Measurements from ENCODE around the gene HLA-DMA.
A peak's percentile ranks its signal among the peaks of the same experiment; 100 is the strongest.

The HLA-DMA gene

GRCh38 chr6:32952817-32953739 lies at the start of gene HLA-DMA:
TSS of gene HLA-DMA (minus strand) at chr6:32953097. CDS start at chr6:32953036, 61 bp downstream.
- DNase-seq (ENCODE audit: low spot score), result peak; percentile 81

- no peak for DNase-seq (ENCODE audit: low spot score)
These were observed 48.8 kb upstream of the HLA-DMA start for GRCh38 chr6:33001685-33002084.

- DNase-seq (ENCODE audit: low spot score), result peak; percentile 71
These were observed 47.2 kb upstream of the HLA-DMA start for GRCh38 chr6:33000055-33000454.

DNA sequence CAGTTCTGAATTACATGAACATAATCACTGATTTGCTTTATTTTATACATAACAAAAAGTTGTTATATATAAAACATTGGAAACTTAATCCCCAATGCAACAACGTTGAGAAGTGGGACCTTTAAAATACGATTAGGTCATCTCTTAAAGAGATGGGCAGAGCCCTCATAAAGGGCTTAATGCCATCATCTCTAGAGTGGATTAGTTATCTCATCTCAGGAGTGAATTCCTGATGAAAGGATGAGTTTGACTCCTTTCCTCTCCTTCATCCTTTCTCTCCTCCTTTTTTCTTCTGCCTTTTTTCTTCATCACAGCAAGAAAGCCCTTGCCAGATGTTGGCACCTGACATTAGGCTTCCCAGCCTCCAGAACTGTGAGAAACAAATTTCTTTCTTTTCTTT lies 42.6 kb upstream of the HLA-DMA start:
- no peak for DNase-seq (ENCODE audit: low spot score)

DNA sequence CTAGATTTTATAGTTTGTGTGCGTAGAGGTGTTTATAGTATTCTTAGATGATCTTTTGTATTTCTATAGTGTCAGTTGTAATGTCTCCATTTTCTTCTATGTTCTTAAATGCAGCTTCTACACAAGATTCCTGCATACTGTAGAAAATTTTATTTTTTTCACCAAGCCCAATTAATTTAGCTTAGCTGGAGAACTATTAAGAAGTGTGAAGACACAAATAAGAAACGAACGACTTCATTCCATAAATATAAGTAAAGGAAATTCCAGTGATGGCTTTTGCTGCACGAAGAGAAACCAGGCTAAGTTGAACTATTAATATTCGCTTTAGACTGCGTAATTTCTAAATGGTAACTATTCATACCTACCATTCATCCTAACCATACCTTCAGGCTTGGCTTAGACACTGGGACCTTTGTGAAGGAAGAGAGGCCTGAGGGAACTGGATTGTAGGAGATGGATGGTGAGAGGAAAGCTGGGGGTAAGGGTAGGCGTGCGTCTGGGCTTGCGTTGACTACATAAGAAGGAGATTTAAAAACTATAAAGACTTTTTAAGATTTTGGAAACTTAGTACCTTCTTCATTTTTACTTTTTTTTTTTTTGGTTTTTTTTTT lies 40.6 kb upstream of the HLA-DMA start:
- no peak for DNase-seq (ENCODE audit: low spot score)

DNA sequence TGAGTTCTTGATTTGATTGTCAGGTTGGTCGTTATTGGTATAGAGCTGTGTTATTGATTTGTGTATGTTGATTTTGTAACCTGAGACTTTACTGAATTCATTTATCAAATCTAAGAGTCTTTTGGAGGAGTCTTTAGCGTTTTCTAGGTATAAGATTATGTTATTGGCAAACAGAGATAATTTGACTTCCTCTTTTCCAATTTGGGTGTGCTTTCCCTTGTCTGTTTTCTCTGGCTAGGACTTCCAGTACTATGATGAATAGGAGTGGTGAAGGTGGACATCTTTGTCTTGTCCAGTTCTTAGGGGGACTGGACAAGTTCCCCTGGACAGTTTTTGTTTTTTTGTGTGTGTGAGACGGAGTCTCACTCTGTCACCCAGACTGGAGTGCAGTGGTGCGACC lies 39.1 kb upstream of the HLA-DMA start:
- no peak for DNase-seq (ENCODE audit: low spot score)

- DNase-seq (ENCODE audit: low spot score), result no peak
These were observed 36.5 kb upstream of the HLA-DMA start for GRCh38 chr6:32989368-32989767.

DNA sequence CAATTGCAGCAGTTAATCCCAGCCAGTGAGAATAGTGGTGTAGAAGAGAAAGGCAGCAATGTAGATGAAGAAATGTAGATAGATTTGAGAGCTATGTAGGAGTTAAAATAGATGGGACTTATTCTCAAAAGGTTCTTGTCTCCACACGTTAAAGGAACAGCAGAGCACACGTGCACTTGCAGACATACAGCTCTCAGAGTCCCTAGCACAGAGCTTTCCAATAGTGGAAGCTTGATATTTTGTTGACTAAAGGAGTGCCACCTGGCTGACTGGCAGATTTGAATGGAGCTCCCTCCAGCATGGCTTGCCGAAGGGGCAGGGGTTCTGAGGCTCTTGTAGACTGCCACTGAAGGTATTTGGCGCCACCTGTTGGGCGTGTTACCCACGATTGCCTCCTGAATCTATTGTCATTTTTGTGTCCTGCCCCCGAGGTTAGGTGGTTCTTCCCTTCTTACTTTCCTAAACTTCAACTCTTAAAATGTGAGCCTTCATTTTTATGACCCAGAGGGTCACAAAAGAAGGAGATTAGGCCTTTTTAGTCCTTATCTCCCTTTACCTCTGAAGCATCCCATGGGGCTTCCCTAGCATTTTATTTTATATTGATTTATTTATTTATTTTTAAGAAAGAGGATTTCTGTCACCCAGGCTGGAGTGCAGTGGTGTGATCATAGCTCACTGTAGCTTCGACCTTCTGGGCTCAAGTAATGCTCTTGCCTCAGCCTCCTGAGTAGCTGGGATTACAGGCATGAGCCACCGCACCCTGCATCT lies 31.9 kb upstream of the HLA-DMA start:
- peak; percentile 81 for DNase-seq (ENCODE audit: low spot score)

- DNase-seq (ENCODE audit: low spot score), result no peak
These were observed 31.2 kb upstream of the HLA-DMA start for GRCh38 chr6:32983964-32984621.

DNA sequence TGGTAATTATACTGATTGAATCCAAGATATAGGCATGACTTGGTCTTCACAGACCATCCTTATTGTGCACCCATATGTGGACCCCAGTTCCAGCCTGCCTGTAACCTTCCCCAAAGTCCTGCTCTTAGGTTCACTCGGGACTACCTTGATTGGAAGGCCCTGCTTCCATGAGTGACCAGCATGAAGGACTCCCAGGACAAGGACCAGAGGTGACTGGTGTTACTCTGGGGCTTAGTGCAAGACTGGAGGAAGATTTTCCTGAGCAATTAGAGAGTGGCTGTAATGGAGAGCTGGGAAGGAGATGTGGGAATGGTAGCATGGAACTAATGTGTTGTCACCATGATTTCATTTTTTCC lies 30.6 kb upstream of the HLA-DMA start:
- no peak for DNase-seq (ENCODE audit: low spot score)

DNA sequence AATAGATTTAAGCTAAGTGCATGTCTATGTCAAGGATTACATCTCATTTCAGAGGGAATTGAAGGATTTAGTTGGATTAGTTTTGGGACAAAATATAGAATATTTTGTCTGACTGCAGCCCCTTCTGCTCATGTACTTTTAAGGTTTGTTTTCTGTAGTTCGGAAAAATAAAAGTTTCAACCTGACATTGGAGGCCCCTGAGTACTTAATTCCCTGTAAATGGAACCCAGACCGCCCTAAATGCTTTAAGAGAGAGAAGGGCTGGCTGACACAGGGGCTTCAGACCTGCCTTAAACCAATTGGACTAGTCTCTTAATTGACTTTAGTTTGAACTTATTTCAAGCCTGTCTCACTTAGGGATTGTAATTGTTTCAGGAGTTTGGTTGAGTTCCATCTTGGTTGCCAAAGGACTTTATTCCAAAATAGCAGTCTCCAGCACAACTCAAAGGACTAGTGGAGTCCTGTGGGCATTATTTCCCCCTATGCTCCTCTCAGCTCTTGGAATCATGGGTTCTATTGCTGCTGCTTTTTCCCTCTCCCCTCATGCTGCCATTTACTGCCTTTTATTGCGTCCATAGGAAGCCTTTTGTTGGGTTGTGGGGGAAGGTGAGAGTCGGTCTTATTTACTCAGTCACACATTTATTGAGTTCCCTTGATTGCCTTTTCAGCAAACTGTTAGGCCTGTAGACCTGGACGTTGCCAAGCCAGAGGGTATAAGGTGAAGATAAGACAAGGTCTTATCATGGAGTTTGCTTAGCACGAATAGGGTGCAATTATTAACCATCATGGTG lies 30.0 kb upstream of the HLA-DMA start:
- no peak for DNase-seq (ENCODE audit: low spot score)

DNA sequence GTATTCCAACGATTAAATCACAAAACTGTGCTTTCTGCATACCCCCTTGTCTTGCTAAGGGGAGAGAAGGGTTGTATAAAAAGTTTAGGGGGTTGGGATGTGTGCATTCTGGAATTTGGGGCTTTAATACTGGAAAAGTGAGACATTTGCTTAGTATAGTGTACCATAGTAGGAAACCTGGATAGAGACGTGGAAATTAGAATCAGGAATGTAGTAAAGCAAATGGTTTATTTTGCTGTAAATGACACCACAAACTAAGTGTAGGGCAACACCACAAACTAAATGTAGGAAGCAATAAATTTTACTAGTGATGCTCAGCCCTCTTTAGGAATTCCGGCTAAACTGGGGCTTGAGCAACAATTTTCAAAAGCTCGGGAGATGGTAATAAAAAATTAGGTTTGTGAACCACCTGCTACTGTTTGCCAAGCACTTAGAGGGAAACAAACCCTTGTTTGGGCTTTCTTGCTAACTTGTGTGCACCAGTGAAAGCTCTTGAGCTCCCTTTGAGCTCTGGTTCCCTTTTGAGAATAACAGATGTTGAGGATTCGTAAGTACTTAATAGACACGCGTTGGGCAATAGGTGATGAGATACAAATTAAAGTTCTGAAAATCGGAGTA lies 29.3 kb upstream of the HLA-DMA start:
- DNase-seq (ENCODE audit: low spot score), result no peak

DNA sequence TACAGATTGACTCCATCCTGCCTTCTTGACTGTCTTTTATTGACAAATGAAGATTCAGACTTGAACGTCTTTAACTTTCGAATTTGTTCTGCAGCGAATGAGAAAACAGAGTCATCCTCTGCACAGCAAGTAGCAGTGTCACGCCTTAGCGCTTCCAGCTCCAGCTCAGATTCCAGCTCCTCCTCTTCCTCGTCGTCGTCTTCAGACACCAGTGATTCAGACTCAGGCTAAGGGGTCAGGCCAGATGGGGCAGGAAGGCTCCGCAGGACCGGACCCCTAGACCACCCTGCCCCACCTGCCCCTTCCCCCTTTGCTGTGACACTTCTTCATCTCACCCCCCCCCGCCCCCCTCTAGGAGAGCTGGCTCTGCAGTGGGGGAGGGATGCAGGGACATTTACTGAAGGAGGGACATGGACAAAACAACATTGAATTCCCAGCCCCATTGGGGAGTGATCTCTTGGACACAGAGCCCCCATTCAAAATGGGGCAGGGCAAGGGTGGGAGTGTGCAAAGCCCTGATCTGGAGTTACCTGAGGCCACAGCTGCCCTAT lies 27.7 kb upstream of the HLA-DMA start:
- no peak for DNase-seq (ENCODE audit: low spot score)

DNA sequence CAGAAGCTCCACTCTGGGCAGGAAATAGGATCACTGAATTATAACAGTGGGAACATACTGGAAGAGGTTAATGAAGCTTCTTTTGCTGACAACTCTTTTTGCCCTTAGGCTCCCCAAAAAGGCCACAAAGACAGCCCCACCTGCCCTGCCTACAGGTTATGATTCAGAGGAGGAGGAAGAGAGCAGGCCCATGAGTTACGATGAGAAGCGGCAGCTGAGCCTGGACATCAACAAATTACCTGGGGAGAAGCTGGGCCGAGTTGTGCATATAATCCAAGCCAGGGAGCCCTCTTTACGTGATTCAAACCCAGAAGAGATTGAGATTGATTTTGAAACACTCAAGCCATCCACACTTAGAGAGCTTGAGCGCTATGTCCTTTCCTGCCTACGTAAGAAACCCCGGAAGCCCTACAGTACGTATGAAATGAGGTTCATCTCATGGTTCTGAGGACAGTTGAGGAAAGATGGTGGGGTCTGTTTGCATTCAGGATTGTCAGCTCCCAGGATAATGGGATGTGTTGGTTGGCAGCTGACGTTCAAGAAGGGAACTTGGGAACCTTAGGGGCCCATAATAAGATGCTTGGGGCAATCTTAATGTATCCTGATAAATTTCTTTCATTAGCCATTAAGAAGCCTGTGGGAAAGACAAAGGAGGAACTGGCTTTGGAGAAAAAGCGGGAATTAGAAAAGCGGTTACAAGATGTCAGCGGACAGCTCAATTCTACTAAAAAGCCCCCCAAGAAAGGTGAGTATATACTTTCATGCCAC lies 27.0 kb upstream of the HLA-DMA start:
- DNase-seq (ENCODE audit: low spot score), result no peak

- no peak for DNase-seq (ENCODE audit: low spot score)
These were observed 25.0 kb upstream of the HLA-DMA start for GRCh38 chr6:32977953-32978324.

DNA sequence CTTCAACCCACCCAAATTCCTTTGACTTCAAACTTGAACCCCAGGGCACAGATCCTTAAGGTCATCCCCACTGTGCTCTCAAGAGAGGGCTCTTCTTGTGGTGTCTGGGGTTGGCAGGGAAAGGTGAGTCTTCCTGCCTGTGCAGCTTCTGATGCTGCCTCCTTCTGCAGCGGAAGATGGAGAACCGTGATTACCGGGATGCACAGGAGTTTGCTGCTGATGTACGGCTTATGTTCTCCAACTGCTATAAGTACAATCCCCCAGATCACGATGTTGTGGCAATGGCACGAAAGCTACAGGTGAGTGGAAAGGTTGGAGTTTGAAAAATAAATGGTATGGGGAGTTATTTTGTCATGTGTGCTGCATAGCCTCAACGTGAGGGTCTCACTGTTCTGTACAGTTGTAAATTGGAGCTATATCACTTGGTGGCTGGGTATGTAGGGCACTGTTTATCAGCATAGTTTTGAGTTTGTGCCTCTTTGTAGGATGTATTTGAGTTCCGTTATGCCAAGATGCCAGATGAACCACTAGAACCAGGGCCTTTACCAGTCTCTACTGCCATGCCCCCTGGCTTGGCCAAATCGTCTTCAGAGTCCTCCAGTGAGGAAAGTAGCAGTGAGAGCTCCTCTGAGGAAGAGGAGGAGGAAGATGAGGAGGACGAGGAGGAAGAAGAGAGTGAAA lies 24.5 kb upstream of the HLA-DMA start:
- DNase-seq (ENCODE audit: low spot score), result no peak

GRCh38 chr6:32976334-32977069 lies 23.6 kb upstream of the HLA-DMA start:
- no peak for DNase-seq (ENCODE audit: low spot score)

- DNase-seq (ENCODE audit: low spot score), result no peak
These were observed 23.0 kb upstream of the HLA-DMA start for GRCh38 chr6:32975886-32976285.
